ENCODE data around the gene NTN3. TPM values are rescaled to one million over a fixed set of nuclear protein-coding genes. Genes with fewer than 3 reads are reported as not detected.

Gene NTN3
- total and polyA plus RNA-seq, 2 of the 8 experiments (the other 6 are each of a cell fraction or from before 2014, with no cell fraction given), result 0.30 to 0.34 TPM

- TF ChIP-seq CHD7 (IDR thresholded peaks at IDR 0.05; ENCODE audit: insufficient replicate concordance, low read length), result no peak
Measured at GRCh38 chr16:2456551-2457153, 14.4 kb upstream of the NTN3 start (continued).
